Measurements from ENCODE around the gene PIK3R1. TPM values are rescaled to one million over a fixed set of nuclear protein-coding genes. Genes with fewer than 3 reads are reported as not detected.
A peak's percentile ranks its signal among the peaks of the same experiment; 100 is the strongest.

Gene PIK3R1
- total RNA-seq, 4 donors from 2014 or later: 15.9 to 114 (median 40.8) TPM

- 100% methylated on average over 1 of the region's 1 CpG for WGBS, 2 donors
- no peak for DNase-seq
- peaks cover 9 to 26% (median 20%) of the 10 kb centered on the region in 3 donors for H3K4me1 ChIP-seq
- intact Hi-C loops (cut with DNase I): no loop called here
- no peaks in the 10 kb centered on the region for H3K36me3 ChIP-seq
- no peaks in the 10 kb centered on the region for H3K9me3 ChIP-seq
- no peak for TF ChIP-seq CTCF (IDR thresholded peaks at IDR 0.05)
- no peak for TF ChIP-seq POLR2A (IDR thresholded peaks at IDR 0.05)
- H3K27me3 ChIP-seq: no peaks in the 10 kb centered on the region
- H3K27ac ChIP-seq: peak overlapping the region in 3 of 4 donors; percentile 76 to 78 (median 76)
- H3K4me3 ChIP-seq: no peak overlapping the region
Observed at GRCh38 chr5:68342693-68343092, 127.1 kb downstream of the PIK3R1 start.

- Histone ChIP-seq H3K4me3 (no peak overlapping the region), H3K4me1 (peaks cover 9 to 26% (median 20%) of the 10 kb centered on the region in 3 donors), H3K27ac (peak overlapping the region; percentile 32 to 78 (median 76)), H3K27me3 (no peaks in the 10 kb centered on the region), H3K9me3 (peaks cover 0 to 3% (median 0%) of the 10 kb centered on the region in 3 donors), H3K36me3 (no peaks in the 10 kb centered on the region)
- WGBS, 2 donors: 17 to 32% methylated on average over 1 to 3 of the region's 5 CpGs
- DNase-seq: no peak
- TF ChIP-seq POLR2A (IDR thresholded peaks at IDR 0.05) (no peak), CTCF (IDR thresholded peaks at IDR 0.05) (no peak)
- intact Hi-C loops (cut with DNase I): no loop called here
Observed at GRCh38 chr5:68343421-68343826, 127.9 kb downstream of the PIK3R1 start.

- no peak for DNase-seq
- H3K4me3 ChIP-seq: no peak overlapping the region
- H3K27me3 ChIP-seq: no peaks in the 10 kb centered on the region
- H3K4me1 ChIP-seq: peaks cover 9 to 33% (median 20%) of the 10 kb centered on the region in 3 donors
- no peak for TF ChIP-seq POLR2A (IDR thresholded peaks at IDR 0.05)
- no peak for TF ChIP-seq CTCF (IDR thresholded peaks at IDR 0.05)
- peak overlapping the region; percentile 32 to 78 (median 76) for H3K27ac ChIP-seq
- intact Hi-C loops (cut with DNase I): no loop called here
- peaks cover 0 to 5% (median 0%) of the 10 kb centered on the region in 3 donors for H3K9me3 ChIP-seq
- 32 to 46% methylated on average over 4 of the region's 4 CpGs for WGBS, 2 donors
- no peaks in the 10 kb centered on the region for H3K36me3 ChIP-seq
Observed at GRCh38 chr5:68344447-68345111, 129.0 kb downstream of the PIK3R1 start.

GRCh38 chr5:68345171-68345570 is 129.6 kb downstream of the PIK3R1 start:
- H3K4me1 ChIP-seq: peaks cover 9 to 37% (median 20%) of the 10 kb centered on the region in 3 donors
- peak overlapping the region; percentile 32 to 78 (median 58) for H3K27ac ChIP-seq
- no peak for DNase-seq
- H3K4me3 ChIP-seq: no peak overlapping the region
- intact Hi-C loops (cut with DNase I): no loop called here
- no peak for TF ChIP-seq CTCF (IDR thresholded peaks at IDR 0.05)
- TF ChIP-seq POLR2A (IDR thresholded peaks at IDR 0.05): no peak
- 77 to 83% methylated on average over 3 of the region's 3 CpGs for WGBS, 2 donors
- H3K9me3 ChIP-seq: peaks cover 0 to 5% (median 0%) of the 10 kb centered on the region in 3 donors
- no peaks in the 10 kb centered on the region for H3K27me3 ChIP-seq
- no peaks in the 10 kb centered on the region for H3K36me3 ChIP-seq

GRCh38 chr5:68345582-68345981 is 130.0 kb downstream of the PIK3R1 start:
- Histone ChIP-seq H3K9me3 (peaks cover 0 to 5% (median 0%) of the 10 kb centered on the region in 3 donors), H3K4me3 (no peak overlapping the region), H3K36me3 (no peaks in the 10 kb centered on the region), H3K27me3 (no peaks in the 10 kb centered on the region), H3K27ac (peak overlapping the region in 1 of 4 donors; percentile 78), H3K4me1 (peaks cover 9 to 40% (median 20%) of the 10 kb centered on the region in 3 donors)
- DNase-seq: no peak
- TF ChIP-seq CTCF (IDR thresholded peaks at IDR 0.05) (no peak), POLR2A (IDR thresholded peaks at IDR 0.05) (no peak)
- intact Hi-C loops (cut with DNase I): no loop called here
- 77 to 100% methylated on average over 1 of the region's 1 CpG for WGBS, 2 donors

Data from esophagus squamous epithelium (tissue), 5 donors.